ENCODE measurements around the gene ATF7.

DNA sequence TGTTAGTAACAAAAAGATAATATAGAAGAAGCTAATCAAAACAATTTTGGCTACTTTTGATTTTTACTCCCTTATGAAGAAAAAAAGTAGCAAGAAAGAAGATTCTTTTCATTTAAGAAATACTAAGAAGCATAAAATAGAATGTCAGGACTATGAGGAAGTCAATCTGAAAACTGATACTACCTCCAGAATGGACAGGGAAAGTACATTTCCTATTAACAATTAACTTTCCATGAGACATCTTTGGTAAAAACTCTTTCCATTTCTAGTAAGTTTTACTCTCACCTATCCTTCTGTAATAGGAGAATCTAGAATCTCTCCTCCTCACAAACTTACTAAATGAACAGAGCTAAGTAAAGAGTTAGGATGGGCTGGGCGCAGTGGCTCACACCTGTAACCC lies 67.6 kb downstream of the ATF7 start:
- TF ChIP-seq CTCF (IDR thresholded peaks at IDR 0.05 in 8 of 11, conservative IDR thresholded peaks at IDR 0.05 in 3 of 11) = no peak
- TF ChIP-seq POLR2A (IDR thresholded peaks at IDR 0.05) = no peak
- no peak for TF ChIP-seq POLR2AphosphoS5 (IDR thresholded peaks at IDR 0.05)

Measured in spleen (tissue), 7 donors.